Stimulated activated CD8-positive, alpha-beta memory T cell treated with anti-CD3 and anti-CD28 coated beads, Interleukin-7, amount 100 ng/mL, for 1 hour (primary cell): ENCODE data around the gene PITPNC1.
"Not testable (repeated sequence)": the region's sequence is repeated elsewhere in the genome, so short reads cannot be mapped to it uniquely, and the experiment has no call there.

ENCODE experiments used
- DNase-seq, 2 donors: peaks; one replicate each; pipeline ENCODE4 v3.0.0-alpha.2; 2020; ENCODE audit warnings: low read depth in 2 of 2

Gene PITPNC1

DNA sequence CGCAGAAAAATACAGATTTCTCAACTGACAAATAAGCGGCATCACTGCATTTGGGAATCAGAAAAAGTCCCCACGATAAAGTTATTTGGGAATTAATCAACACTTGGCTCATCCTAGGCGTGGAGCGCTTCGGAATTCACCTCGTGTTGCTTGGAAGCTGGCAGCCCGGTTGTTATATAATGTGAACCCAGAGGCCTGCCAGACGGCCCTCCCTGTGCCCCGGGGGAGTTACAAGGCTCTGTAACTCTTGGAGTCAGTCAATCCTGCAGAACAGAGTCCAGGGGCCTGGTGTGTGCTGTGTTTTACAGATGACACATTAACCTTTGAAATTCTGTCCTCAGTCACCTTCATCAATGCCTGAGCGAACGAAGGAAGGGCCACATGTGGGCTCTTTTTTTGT lies 111.1 kb downstream of the PITPNC1 start:
- DNase-seq = no peak

DNA sequence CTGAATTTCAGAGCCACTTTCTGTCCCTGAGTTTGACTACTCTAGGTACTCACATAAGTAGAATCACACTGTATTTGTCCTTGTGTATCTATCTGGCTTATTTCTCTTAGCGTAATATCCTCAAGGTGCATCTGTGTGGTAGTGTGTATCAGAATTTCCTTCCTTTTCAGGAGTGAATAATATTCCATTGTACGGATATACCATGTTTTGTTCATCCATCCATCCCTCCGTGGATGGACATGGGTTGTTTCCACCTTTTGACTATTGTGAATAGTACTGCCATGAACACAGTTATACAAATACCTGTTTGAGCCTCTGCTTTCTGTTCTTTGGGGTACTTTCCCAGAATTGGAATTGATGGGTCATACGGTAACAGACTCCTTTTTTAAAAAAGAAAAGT lies 111.7 kb downstream of the PITPNC1 start:
- DNase-seq = no peak

DNA sequence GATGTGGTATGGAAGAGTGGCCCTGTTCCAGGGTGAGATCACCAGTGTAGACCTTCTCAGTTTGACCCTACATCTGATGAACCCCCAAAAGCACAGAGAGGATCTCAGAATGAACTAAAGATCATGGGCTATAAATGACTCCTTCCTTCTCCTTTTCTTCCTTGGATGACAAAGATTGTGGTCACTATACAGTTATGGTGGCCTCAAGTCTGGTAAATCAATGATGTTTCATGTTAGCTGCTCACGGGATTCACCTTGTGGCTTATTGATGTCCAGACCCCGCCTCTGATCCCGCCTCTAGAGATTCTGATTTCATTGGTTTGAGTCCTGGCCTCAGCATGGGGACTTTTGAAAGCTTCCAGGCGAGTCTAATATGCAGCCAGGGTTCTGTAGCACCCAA lies 112.2 kb downstream of the PITPNC1 start:
- no peak for DNase-seq

DNA sequence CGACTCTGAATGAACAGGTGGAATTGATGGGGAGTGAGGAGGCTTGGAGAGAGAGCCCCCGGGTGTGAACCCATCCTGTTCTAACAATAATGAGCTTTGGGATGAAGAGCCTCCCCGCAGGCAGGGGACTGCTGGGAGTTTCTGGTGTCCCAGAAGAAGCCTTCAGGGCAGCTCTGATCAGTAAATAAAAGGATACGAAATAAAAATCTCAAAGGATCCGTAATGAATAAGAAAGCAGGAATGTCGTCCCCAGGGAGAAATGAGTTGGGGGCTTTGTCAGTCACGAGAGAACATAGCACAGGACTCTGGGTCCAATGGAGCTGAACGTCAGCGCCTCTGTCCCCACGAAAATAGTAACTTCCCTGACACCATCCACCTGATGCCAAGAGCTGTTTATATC lies 113.4 kb downstream of the PITPNC1 start:
- no peak for DNase-seq

DNA sequence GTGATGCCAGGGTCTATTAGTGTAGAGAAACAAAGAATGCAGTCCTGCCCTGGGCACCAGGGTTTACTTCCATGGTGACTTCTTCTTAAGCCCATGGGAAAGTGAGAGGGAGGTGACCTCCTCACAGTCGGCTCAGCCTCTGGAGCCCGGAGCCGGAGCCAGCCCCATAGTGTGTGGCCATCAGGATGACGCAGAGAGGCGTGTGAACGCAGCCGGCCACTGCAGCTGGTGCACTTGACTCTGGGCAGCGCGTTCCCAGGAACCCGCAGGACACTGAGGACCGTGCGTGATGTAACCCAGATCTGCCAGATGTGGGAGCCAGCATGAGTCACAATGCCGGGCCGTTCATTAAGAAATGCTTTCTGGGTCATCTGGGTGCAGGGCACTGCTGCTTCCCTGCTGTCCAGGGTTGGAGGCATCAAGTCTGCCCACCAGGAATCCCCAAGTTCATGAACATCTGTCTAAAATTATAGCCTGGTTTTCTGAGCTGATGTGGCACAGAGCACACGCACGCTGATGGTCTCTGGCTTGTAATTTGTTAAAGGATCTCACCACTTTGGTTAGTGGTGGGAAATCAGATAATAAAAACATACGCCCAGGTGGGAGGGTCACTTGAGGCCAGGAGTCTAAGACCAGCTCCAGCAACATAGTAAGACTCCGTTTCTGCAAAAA lies 114.1 kb downstream of the PITPNC1 start:
- DNase-seq = no peak

DNA sequence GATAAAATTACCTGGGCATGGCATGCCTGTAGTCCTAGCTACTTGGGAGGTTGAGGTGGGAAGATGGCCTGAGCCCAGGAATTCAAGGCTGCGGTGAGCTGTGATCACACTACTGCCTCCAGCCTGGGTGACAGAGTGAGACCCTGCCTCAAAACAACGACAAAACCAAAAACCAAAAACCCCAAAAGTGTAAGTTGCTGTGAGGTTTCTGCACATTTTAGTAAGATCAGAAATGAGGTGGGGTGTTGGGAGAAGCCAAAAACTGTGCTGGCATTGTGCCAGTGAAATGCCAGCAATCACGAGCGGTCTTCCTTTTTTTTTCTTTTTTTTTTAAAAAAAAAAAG lies 114.6 kb downstream of the PITPNC1 start:
- no peak for DNase-seq

DNA sequence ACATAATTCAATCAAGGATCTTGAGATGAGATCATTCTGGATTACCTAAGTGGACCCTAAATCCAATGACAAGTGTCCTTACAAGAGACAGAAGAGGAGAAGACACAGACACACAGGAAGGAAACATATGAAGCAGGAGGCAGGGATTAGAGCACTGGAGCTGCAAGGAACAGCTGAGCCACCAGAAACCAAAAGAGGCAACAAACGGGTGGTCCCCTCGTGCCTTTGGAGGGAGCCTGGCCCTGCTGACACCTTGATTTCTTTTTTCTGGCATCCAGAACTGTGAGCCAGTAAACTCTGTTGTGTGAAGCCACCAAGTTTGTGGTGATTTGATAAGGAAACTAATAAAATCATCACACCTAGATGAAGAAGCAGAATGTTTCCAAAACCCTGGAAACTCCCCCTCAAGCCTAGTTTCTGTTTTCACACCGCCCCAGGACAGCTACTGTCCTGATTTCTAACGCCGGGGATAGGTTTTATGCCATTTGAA lies 115.2 kb downstream of the PITPNC1 start:
- DNase-seq = no peak

DNA sequence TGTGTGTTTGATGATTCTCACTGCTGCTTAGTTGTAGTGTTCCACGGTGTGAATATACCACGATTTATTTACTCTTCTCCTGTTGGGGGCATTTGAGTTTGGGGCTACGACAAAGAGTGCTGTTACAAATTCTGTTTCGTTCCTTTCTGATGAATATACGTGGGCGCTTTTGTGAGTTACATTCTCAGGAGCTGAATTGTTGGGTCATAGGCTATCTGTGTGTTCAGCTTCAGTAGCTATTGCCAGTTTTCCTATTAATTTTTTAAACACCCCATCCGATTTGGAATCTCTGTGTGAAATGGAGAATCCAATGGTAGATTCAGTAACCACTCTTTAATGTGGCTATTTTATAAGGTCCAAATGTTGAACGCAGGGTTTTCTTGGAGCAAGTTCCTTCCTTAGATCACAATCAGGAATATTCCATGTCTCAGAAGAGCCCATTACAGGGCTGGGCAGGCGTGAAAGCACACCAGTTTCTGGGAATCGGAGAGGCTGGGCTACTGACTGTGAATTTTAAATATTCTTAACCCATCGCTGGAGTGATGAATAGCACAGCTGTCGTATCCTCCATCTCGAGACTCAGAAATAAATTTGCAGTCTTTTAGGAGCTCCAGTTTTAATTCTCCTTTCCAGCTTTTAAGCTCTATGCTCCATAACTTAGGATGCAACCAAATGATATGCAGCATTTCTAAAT lies 115.9 kb downstream of the PITPNC1 start:
- no peak for DNase-seq

DNA sequence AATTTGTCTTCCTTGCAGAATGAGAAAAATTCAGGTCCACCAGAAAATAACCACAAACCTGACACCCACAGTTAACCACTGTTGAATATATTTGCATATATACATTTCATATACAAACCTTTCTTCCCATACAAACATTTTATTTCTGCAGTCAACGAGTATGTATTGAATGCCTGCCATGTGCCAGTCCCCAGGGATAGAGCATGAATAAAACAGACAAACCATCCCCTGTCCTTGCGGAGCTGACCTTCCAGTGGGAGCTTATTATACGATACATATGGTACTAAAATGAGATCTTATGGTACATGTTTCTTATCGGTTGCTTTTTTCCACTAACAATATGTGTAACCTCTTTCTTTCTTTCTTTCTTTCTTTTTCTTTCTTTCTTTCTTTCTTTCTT lies 116.7 kb downstream of the PITPNC1 start:
- DNase-seq = no peak

DNA sequence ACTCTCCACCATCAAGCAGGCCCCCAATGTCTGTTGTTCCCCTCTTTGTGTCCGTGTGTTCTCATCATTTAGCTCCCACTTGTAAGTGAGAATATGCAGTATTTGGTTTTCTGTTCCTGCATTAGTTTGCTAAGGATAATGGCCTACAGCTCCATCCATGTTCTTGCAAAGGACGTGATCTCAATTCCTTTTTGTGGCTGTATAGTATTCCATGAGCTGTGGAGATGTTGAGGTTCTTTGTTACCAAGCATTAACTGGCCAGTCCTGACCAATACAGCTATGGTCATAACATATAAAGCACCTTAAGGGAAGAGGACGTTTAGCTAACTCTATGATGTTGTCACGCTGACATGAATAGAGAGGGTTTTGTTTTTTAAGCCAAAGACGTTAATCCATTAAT lies 118.5 kb downstream of the PITPNC1 start:
- not testable (repeated sequence) for DNase-seq

DNA sequence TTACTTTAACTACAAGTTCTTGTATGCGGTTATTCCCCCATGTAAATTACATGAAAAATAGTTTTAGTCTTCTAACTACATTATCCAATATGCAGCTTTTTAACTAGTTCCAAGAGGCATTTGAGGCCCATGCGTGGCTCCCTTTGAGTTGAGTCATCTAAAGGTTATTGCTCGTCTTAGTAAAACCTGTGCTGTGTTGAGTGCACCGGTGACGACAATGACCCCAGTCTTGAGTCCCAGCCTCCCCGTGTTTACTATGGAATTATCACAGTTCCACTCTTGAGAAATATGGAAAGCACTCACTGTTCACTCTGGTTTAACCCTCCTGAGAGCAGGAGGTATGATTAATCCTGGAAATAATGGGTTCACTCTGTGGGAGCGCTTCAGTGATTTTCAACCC lies 119.2 kb downstream of the PITPNC1 start:
- no peak for DNase-seq

DNA sequence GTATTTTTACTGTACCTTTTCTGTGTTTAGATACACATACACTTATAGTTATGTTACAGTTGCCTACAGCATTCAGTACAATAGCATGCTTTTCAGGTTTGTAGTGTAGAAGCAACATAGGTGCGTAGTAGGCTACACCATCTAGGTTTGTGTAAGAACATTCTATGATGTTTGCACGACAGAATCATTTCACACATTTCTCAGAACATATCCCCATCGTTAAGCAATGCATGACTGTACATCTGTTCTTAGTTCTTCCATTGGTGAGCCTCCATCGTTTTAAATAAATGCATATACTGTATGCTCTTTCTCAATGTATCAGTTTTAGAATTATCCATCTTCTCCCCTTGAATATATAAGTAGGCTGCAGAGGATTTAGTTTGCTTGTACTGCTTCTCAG lies 122.6 kb downstream of the PITPNC1 start:
- no peak for DNase-seq

DNA sequence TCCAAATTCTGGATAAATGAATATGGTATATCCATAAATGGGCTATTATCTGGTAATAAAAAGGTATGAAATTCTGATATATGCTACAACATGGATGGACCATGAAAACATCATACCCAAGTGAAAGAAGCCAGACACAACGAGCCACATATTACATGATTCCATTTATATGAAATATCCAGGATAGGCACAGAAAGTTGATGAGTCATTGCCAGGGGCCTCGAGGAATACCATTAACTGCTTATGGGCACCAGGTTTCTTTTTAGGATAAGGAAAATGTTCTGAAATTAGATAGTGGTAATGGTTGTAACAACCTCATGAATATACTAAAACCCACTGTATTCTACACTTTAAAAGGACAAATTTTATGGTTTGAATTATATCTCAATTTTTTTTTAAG lies 123.2 kb downstream of the PITPNC1 start:
- DNase-seq = no peak

DNA sequence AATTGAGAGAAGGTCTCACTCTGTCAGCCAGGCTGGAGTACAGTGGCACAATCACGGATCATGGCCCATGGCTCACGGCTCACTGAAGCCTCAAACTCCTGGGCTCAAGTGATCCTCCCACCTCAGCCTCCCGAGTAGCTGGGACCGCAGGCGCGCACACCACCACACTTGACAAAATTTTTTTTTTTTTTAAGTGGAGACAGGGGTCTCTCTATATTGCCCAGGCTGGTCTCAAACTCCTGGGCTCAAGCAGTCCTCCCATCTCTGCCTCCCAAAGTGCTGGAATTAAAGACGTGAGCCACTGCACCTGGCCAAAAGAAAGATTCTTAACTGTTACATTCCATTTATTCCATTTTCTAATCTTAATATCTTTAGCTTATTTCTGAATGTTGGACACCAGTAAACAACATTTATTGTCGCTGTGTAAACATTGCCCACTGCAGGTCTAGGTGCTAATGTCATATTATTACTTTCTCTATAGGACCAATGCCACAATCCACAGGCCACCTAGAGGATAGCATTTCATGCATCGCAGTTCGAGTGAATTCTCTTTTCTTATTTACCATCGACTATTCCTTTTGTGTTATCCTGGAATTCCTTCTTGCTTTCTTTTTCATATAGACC lies 123.7 kb downstream of the PITPNC1 start:
- DNase-seq = no peak

DNA sequence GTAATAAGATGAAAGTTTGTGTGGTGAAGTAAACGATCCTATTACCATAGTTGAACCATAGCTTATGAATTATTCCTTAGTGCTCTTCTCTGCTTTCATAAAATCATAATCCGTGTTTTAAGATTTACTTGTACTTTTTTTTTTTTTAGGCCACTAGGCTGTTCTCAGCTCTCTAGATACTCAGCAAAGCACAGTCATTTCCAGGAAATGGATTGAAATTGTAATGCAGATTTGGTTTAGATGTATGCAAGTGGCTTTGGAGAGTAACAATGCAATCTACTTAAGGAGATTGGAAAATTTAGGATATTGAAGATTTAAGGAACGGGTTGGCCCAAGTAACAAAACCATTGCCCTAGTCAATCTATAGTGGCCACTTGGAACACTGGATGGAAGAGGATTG lies 125.1 kb downstream of the PITPNC1 start:
- DNase-seq = no peak

DNA sequence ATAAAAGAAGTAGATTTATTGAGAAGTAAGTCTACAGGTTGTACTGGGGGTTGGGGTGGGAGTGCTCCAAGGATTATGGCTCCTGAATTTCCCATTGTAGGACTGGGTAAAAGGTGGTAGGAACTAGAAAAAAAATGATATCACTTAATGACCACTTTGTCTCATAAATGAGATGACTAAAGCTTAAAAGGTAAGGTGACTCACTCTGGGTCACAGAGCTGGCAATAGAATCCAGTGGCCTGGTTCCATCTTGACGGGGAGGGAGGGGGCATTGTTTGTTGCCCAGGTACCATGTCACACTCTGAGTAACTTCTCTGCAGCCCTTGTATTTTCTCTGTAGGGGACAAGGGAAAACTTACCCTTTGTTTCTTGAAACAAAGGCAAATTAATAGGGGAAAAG lies 126.1 kb downstream of the PITPNC1 start:
- no peak for DNase-seq

DNA sequence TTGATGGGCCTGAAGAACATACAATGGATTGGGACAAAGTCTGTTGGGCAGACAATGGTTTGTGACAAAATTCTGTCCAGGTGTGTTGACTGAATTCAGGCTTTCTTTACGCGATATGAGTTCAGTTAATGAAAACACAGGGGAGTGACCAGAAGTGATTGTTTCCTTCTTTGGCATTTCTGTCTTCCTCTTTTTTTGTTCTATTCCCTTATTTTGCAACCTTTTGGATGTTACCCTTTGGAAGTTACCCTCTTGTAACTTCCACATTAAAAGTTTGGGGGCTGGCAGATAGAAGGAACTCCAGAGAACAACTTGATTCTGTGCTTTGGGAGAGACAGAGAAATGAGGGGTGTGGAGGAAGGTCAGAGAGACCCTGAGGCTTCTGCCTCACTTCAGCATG lies 126.7 kb downstream of the PITPNC1 start:
- DNase-seq = no peak

DNA sequence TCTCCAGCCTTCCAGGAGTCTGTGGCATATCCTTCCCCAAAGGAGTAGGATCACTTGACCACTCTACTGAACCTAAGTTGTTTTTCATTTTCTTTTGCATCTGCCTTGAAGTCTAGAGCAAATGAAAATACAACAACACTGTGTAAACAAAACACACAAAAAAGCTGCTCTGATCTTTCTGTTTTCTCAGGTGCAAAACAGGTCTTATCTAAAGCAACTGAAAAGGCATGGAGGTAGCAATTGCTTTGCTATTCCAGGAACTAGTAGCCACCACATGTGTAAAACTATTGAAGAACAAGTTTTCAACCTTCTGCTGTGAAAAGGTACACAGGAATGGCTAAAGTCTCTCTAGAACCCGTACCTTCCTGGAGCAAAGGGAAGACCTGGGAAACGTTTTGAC lies 127.1 kb downstream of the PITPNC1 start:
- DNase-seq = no peak

DNA sequence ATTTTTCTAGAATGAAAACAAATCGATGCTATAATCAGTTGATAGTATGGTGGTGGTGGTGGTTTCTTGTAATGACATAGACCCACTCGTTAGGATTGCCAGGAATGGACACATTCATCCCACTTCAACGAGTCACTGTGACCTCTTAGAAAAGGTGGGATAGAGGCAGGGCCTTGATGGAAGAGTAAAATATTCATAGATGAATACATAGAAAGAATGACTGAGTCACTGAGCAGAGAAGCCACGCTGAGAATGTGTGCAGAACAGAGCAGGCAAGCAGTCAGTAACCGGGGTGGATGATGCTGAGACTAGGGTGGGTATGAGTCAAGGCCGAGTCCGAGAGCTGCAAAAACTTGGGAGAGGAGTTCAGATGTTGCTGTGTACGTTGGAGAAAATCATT lies 129.9 kb downstream of the PITPNC1 start:
- no peak for DNase-seq

DNA sequence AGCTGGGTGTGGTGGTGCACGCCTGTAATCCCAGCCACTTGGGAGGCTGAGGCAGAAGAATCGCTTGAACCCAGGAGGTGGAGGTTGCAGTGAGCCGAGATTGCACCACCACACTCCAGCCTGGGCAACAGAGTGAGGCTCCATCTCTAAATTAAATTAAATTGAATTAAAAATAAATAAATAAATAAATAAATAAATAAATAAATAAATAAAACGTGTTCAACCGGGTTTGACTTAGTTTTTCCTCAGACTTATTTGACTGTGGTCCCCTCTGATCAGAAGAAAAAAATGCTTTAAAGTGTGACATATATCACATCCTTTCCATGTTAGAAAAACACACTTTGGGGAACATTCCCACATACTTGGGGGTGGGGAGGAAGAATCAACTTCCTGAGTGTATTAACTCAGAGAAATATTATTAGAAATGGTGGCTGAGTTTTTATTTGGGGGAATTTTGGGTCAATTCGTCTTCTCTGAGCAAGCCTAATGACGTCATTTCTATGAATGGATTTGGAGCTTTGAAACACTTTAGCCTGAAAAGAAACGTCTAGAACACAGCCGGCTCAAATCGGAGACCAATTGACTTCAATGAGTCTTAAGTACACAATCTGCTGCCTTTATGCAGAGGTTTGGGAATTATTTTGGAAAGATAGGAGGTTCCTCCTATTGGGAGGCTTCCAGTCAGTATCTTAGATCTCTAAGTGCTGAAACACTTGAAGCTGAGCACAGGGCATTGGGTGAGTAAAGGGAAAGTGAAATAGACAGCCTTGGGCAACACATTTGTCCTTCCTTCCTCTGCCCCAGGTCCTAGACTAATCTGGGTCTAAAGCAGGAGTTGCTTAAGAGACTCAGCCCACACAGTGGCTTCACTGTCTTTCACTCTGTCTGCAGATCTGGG lies 132.6 kb downstream of the PITPNC1 start:
- no peak for DNase-seq

DNA sequence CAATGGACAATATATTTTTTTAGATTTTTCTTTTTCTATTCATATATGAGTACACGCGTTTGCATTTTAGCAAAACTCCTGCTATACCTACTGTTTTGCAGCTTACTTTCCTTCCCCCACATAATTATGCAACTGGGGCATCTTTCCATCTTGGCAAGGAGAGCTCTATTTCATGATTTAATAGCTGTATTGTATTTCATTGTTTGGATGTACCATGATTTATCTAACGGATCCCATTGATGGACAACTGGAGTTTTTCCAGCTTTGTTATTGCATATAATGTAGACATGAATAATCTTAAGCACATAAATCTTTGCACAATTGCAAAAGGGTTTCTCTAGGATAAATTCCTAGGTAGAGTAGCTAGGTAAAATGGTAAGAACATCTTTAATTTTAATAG lies 133.9 kb downstream of the PITPNC1 start:
- DNase-seq = no peak

DNA sequence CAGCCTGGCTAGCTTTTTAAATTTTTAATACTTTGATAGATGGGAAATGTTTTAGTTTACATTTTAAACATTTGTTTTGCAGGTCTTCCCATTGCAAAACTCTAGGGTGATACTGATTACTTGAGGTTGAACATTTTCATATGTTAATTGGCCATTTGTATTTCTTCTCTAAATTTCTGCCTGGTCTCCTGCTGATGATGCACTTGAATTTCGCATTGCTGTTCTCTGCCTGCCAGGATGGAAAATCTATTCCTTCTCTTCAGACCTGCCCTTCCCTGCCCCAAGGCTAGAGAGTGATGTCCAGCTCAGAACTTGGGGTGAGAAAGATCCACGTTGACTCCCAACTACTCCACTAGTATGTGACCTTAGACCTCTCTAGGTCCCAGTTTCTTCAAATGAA lies 134.7 kb downstream of the PITPNC1 start:
- DNase-seq = no peak
